DND-41 (cell line): Measurements from ENCODE around the gene CCDC69.

Experiments
- ATAC-seq: fragments of 200-7000 bp; cut with Tn5 transposase; 3 replicates; pipeline ENCODE4 v1.9.1; 2021; ENCODE audit warnings: low read depth; ENCODE audit not compliant: insufficient read depth
- DNase-seq: peaks from one replicate; pipeline ENCODE4 v3.0.0-alpha.2; 2020
- H2AFZ ChIP-seq: 2 replicates; pipeline ENCODE4 v1.6.0; 2012; ENCODE audit warnings: low read depth, low read length
- H3K27ac ChIP-seq: 2 replicates; pipeline ENCODE4 v1.5.1; 2012; ENCODE audit warnings: low read length, inconsistent platforms
- H3K27me3 ChIP-seq: fragments of 200-600 bp; sonication (generic); 2 replicates; pipeline ENCODE4 v1.6.0; 2012; ENCODE audit warnings: low read length, mild to moderate bottlenecking, inconsistent platforms; ENCODE audit not compliant: insufficient read depth, poor library complexity
- H3K36me3 ChIP-seq: 2 replicates; pipeline ENCODE4 v1.5.1; 2012; ENCODE audit warnings: low read length, inconsistent platforms; ENCODE audit not compliant: insufficient read depth
- H3K4me1 ChIP-seq: 2 replicates; pipeline ENCODE4 v1.5.1; 2012; ENCODE audit warnings: mild to moderate bottlenecking, low read length; ENCODE audit not compliant: insufficient read depth
- H3K4me2 ChIP-seq: 2 replicates; pipeline ENCODE4 v1.6.0; 2012; ENCODE audit warnings: mild to moderate bottlenecking, moderate library complexity, low read length, inconsistent platforms; ENCODE audit not compliant: insufficient read depth
- H3K4me3 ChIP-seq, 2 experiments: fragments of 200-600 bp in 1 of 2; shearing (Covaris generic) in 1 of 2; 2 replicates each; pipeline ENCODE4 v1.5.1; 2012 to 2016; ENCODE audit warnings: inconsistent platforms in 2 of 2, low read length in 2 of 2, mild to moderate bottlenecking in 2 of 2, low read depth in 1 of 2, moderate library complexity in 1 of 2
- H3K79me2 ChIP-seq: 2 replicates; pipeline ENCODE4 v1.6.0; 2012; ENCODE audit warnings: low read length, inconsistent platforms; ENCODE audit not compliant: insufficient read depth
- H3K9ac ChIP-seq: 2 replicates; pipeline ENCODE4 v1.6.0; 2012; ENCODE audit warnings: low read depth, mild to moderate bottlenecking, inconsistent platforms, low read length, moderate library complexity
- H3K9me3 ChIP-seq: 2 replicates; pipeline ENCODE4 v1.5.1; 2012; ENCODE audit warnings: low read length, moderate library complexity, mild to moderate bottlenecking, inconsistent platforms; ENCODE audit not compliant: insufficient read depth, severe bottlenecking
- H4K20me1 ChIP-seq: 2 replicates; pipeline ENCODE4 v1.6.0; 2012; ENCODE audit warnings: low read length; ENCODE audit not compliant: insufficient read depth
- CTCF ChIP-seq: IDR thresholded peaks from 2 replicates; pipeline ENCODE4 v1.5.1; 2012; ENCODE audit warnings: borderline replicate concordance, low read length, moderate library complexity, mild to moderate bottlenecking; ENCODE audit not compliant: poor library complexity, severe bottlenecking; ENCODE audit errors: extremely low read depth
- EZH2 ChIP-seq: IDR thresholded peaks from 3 replicates; pipeline ENCODE4 v1.6.1; 2012; ENCODE audit warnings: borderline replicate concordance, low read depth, mild to moderate bottlenecking, moderate library complexity, low read length, inconsistent platforms; ENCODE audit not compliant: severe bottlenecking

Gene CCDC69

GRCh38 chr5:151219789-151220188 lies 4.1 kb downstream of the CCDC69 start:
- TF ChIP-seq CTCF: peak; percentile 25
- TF ChIP-seq EZH2: no peak
- Histone ChIP-seq H3K36me3 (peaks cover 99% of the 10 kb centered on the region), H3K27me3 (no peaks in the 10 kb centered on the region), H3K4me1 (peaks cover 87% of the 10 kb centered on the region), H3K4me2 (peak overlapping the region; percentile 30), H4K20me1 (peaks cover 78% of the 10 kb centered on the region), H3K27ac (peak overlapping the region; percentile 100), H2AFZ (no peak overlapping the region), H3K9me3 (no peaks in the 10 kb centered on the region), H3K9ac (no peak overlapping the region), H3K79me2 (peaks cover 99% of the 10 kb centered on the region), H3K4me3 (no peak overlapping the region)
- ATAC-seq (no peak), DNase-seq (no peak)

DNA sequence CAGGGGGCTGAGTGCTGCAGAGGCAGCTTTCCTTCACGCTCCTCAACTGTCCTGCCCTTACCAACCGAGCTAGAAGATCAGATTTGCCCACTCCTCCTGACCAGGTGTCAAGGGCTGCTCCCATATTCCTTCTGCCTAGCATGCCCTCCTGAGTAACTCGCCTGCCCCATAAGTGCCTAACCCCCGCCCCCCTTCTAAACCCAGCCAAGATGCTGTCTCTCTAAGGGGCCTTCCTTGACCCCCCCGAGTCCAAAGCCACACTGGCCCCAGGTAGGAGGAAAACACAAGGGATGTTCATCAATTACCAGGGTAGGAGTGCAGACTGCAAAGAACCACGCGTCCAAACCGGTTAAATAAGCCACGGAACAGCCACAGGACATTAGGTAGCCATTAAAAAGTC lies 4.8 kb downstream of the CCDC69 start:
- TF ChIP-seq CTCF: no peak
- no peak for TF ChIP-seq EZH2
- Histone ChIP-seq H3K4me3 (no peak overlapping the region), H3K4me1 (peaks cover 92% of the 10 kb centered on the region), H3K27me3 (no peaks in the 10 kb centered on the region), H4K20me1 (peaks cover 78% of the 10 kb centered on the region), H3K27ac (peak overlapping the region; percentile 100), H3K36me3 (peaks cover 94% of the 10 kb centered on the region), H3K4me2 (peak overlapping the region; percentile 38; the same call in 1 of the 2 replicates), H3K9me3 (no peaks in the 10 kb centered on the region), H3K79me2 (peaks cover 99% of the 10 kb centered on the region), H2AFZ (no peak overlapping the region), H3K9ac (0 out of 2 replicates have a peak overlapping the region, but pooled peaks have one; percentile 8)
- DNase-seq (no peak), ATAC-seq (no peak)

- Histone ChIP-seq H3K36me3 (peaks cover 92% of the 10 kb centered on the region), H3K4me2 (peak overlapping the region; percentile 89), H3K4me3 (peak overlapping the region in 1 of 2 experiments; percentile 39; a peak in 2 of 4 replicates), H3K9ac (peak overlapping the region; percentile 99), H4K20me1 (peaks cover 73% of the 10 kb centered on the region), H3K79me2 (peaks cover 97% of the 10 kb centered on the region), H3K9me3 (no peaks in the 10 kb centered on the region), H3K4me1 (peaks cover 90% of the 10 kb centered on the region), H3K27ac (peak overlapping the region; percentile 100), H3K27me3 (no peaks in the 10 kb centered on the region), H2AFZ (no peak overlapping the region)
- ATAC-seq: no peak
- no peak for TF ChIP-seq EZH2
- no peak for TF ChIP-seq CTCF
- DNase-seq: no peak
These were observed 5.7 kb downstream of the CCDC69 start for GRCh38 chr5:151218177-151218576.

DNA sequence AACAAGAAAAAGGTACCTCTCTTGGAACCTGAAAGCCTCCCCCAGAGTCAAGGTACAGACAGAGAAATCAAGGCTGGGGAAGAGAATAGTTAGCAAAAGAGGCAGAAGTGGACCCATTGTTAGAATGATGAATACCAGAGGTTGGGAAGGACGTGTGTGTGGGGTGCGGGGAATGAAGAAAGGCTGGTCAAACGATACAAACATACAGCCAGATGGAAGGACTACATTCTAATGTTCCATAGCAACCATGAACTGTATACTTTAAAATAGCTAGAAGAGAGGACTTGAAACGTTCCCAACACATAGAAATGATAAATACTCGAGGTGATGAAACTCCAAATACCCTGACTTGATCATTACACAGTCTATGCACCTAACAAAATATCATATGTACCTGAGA lies 7.1 kb downstream of the CCDC69 start:
- peaks cover 90% of the 10 kb centered on the region for H3K36me3 ChIP-seq
- TF ChIP-seq CTCF (no peak), EZH2 (no peak)
- H3K4me1 ChIP-seq: peaks cover 77% of the 10 kb centered on the region
- H3K27ac ChIP-seq: peak overlapping the region; percentile 100
- no peaks in the 10 kb centered on the region for H3K9me3 ChIP-seq
- H3K4me2 ChIP-seq: peak overlapping the region; percentile 89
- peak overlapping the region in 1 of 2 experiments; percentile 84; a peak in 2 of 4 replicates for H3K4me3 ChIP-seq
- peak overlapping the region; percentile 99 for H3K9ac ChIP-seq
- no peak for ATAC-seq
- H4K20me1 ChIP-seq: peaks cover 59% of the 10 kb centered on the region
- no peaks in the 10 kb centered on the region for H3K27me3 ChIP-seq
- peaks cover 95% of the 10 kb centered on the region for H3K79me2 ChIP-seq
- no peak overlapping the region for H2AFZ ChIP-seq
- DNase-seq: no peak
